H1 (cell line): ENCODE data around the gene IQUB. TPM values are rescaled to one million over a fixed set of nuclear protein-coding genes. Genes with fewer than 3 reads are reported as not detected.

ENCODE experiments used
- CTCF ChIA-PET: fragments of 300-600 bp; sonication (Branson Sonifier 250); formaldehyde crosslinking; loops from one replicate; lab custom pipeline; 2021; ENCODE audit not compliant: partially characterized antibody; lab: Charles Lee
- POLR2A ChIA-PET: fragments of 300-600 bp; sonication (Branson Sonifier 250); formaldehyde crosslinking; loops from one replicate; lab custom pipeline; 2021; ENCODE audit warnings: inconsistent platforms; ENCODE audit not compliant: partially characterized antibody; lab: Charles Lee
- DNase-seq, 2 experiments: peaks; one replicate each; pipeline versions ENCODE4 v3.0.0 to v3.0.0-alpha.2; 2010 to 2022; ENCODE audit warnings: low spot score in 2 of 2, low read depth in 1 of 2, mixed read lengths in 1 of 2
- FAIRE-seq: peaks from 2 replicates; lab custom pipeline; 2011; peaks lifted over from hg19 to GRCh38; lab: Jason Lieb, UNC
- H2AFZ ChIP-seq: 2 replicates; pipeline ENCODE4 v1.8.1; 2012; ENCODE audit warnings: low read length, inconsistent platforms
- H2AK5ac ChIP-seq: 2 replicates; pipeline ENCODE4 v1.6.1; 2013; ENCODE audit warnings: low read depth, low read length
- H2BK120ac ChIP-seq: replicated peaks from 2 replicates; pipeline ENCODE3; 2013; ENCODE audit warnings: low read depth, low read length, inconsistent platforms
- H2BK12ac ChIP-seq: 2 replicates; pipeline ENCODE4 v1.6.1; 2013; ENCODE audit warnings: low read depth, low read length
- H2BK15ac ChIP-seq: 2 replicates; pipeline ENCODE4 v1.6.1; 2013; ENCODE audit warnings: low read length
- H2BK20ac ChIP-seq: 2 replicates; pipeline ENCODE4 v1.6.1; 2013; ENCODE audit warnings: low read length
- H2BK5ac ChIP-seq: 2 replicates; pipeline ENCODE4 v1.6.1; 2013; ENCODE audit warnings: low read depth, low read length
- H3K14ac ChIP-seq: 2 replicates; pipeline ENCODE4 v1.6.1; 2013; ENCODE audit warnings: inconsistent platforms; ENCODE audit not compliant: insufficient read length
- H3K18ac ChIP-seq: 2 replicates; pipeline ENCODE4 v1.6.1; 2013; ENCODE audit warnings: low read length; ENCODE audit errors: extremely low read depth
- H3K23ac ChIP-seq: 2 replicates; pipeline ENCODE4 v1.6.1; 2013; ENCODE audit warnings: inconsistent platforms; ENCODE audit not compliant: insufficient read length
- H3K23me2 ChIP-seq: 2 replicates; pipeline ENCODE4 v1.6.1; 2013; ENCODE audit warnings: low read depth, low read length
- H3K27ac ChIP-seq: 2 replicates; pipeline ENCODE4 v1.6.1; 2011; ENCODE audit warnings: low read depth, low read length, inconsistent platforms
- H3K27me3 ChIP-seq, 4 experiments: replicated peaks in 1 of 4; 1 replicate in 1 of 4; 2 replicates in 3 of 4; pipeline versions ENCODE4 v1.6.1 to v1.8.1; 2011 to 2013; ENCODE audit warnings: low read length in 3 of 4, mild to moderate bottlenecking in 3 of 4, inconsistent platforms in 2 of 4, mixed read lengths in 2 of 4, moderate library complexity in 1 of 4; ENCODE audit not compliant: control insufficient read depth in 3 of 4, insufficient read depth in 3 of 4; ENCODE audit errors: extremely low read depth in 1 of 4
- H3K36me3 ChIP-seq, 4 experiments: 2 replicates each; pipeline versions ENCODE4 v1.6.1 to v1.8.1; 2011 to 2013; ENCODE audit warnings: mild to moderate bottlenecking in 4 of 4, low read length in 3 of 4, moderate library complexity in 2 of 4, control low read depth in 1 of 4, inconsistent platforms in 1 of 4; ENCODE audit not compliant: insufficient read depth in 4 of 4, control insufficient read depth in 2 of 4
- H3K4ac ChIP-seq: replicated peaks from 2 replicates; pipeline ENCODE3; 2013; ENCODE audit warnings: low read length, low read depth, mixed read lengths, inconsistent platforms; ENCODE audit not compliant: insufficient read length
- H3K4me1 ChIP-seq, 4 experiments: replicated peaks in 1 of 4; 1 replicate in 1 of 4; 2 replicates in 3 of 4; pipeline versions ENCODE4 v1.6.1 to v1.8.1; 2011 to 2013; ENCODE audit warnings: low read length in 3 of 4, inconsistent platforms in 2 of 4, mixed read lengths in 1 of 4; ENCODE audit not compliant: insufficient read depth in 4 of 4, control insufficient read depth in 3 of 4
- H3K4me2 ChIP-seq, 2 experiments: 2 replicates each; pipeline versions ENCODE4 v1.6.1 to v1.8.1; 2011 to 2013; ENCODE audit warnings: low read depth in 2 of 2, low read length in 2 of 2, control low read depth in 1 of 2, inconsistent platforms in 1 of 2, mild to moderate bottlenecking in 1 of 2; ENCODE audit not compliant: insufficient read depth in 1 of 2
- H3K4me3 ChIP-seq, 4 experiments: fragments of 200-600, 300-600 bp in 1 of 4; sonication (generic), shearing (Covaris generic), sonication (Bioruptor Twin) in 1 of 4; 2 replicates each; pipeline versions ENCODE4 v1.5.1 to v1.8.1; 2011 to 2016; ENCODE audit warnings: low read length in 4 of 4, low read depth in 3 of 4, control low read depth in 2 of 4, inconsistent platforms in 2 of 4, mild to moderate bottlenecking in 2 of 4, mixed read lengths in 1 of 4, moderate library complexity in 1 of 4; ENCODE audit not compliant: insufficient read depth in 2 of 4; ENCODE audit errors: extremely low read depth in 1 of 4
- H3K56ac ChIP-seq: replicated peaks from 2 replicates; pipeline ENCODE3; 2013; ENCODE audit warnings: low read depth, mild to moderate bottlenecking, mixed read lengths, low read length, inconsistent platforms; ENCODE audit not compliant: insufficient read length
- H3K79me1 ChIP-seq: 2 replicates; pipeline ENCODE4 v1.6.1; 2013; ENCODE audit warnings: low read depth, low read length, control low read depth
- H3K79me2 ChIP-seq, 2 experiments: 2 replicates each; pipeline versions ENCODE4 v1.6.1 to v1.8.1; 2012 to 2013; ENCODE audit warnings: low read length in 2 of 2, mild to moderate bottlenecking in 2 of 2, inconsistent platforms in 1 of 2; ENCODE audit not compliant: insufficient read depth in 2 of 2, control insufficient read depth in 1 of 2
- H3K9ac ChIP-seq, 4 experiments: replicated peaks in 1 of 4; 1 replicate in 1 of 4; 2 replicates in 3 of 4; pipeline versions ENCODE4 v1.6.1 to v1.8.1; 2011 to 2013; ENCODE audit warnings: low read depth in 3 of 4, low read length in 3 of 4, control low read depth in 2 of 4, mild to moderate bottlenecking in 2 of 4, moderate library complexity in 2 of 4, inconsistent platforms in 1 of 4; ENCODE audit errors: extremely low read depth in 1 of 4
- H3K9me3 ChIP-seq, 2 experiments: 2 replicates each; pipeline versions ENCODE4 v1.6.1 to v1.8.1; 2012 to 2013; ENCODE audit warnings: mild to moderate bottlenecking in 2 of 2, moderate library complexity in 2 of 2, control low read depth in 1 of 2, inconsistent platforms in 1 of 2, low read depth in 1 of 2, low read length in 1 of 2, mixed read lengths in 1 of 2; ENCODE audit not compliant: insufficient read depth in 2 of 2
- H4K20me1 ChIP-seq, 2 experiments: replicated peaks in 1 of 2; 2 replicates each; pipeline versions ENCODE3 to v1.8.1; 2011 to 2013; ENCODE audit warnings: inconsistent platforms in 2 of 2, low read length in 2 of 2, mild to moderate bottlenecking in 1 of 2; ENCODE audit not compliant: insufficient read depth in 2 of 2, control insufficient read depth in 1 of 2
- H4K5ac ChIP-seq: 2 replicates; pipeline ENCODE4 v1.6.1; 2013; ENCODE audit warnings: low read length, low read depth, mixed read lengths, inconsistent platforms; ENCODE audit not compliant: insufficient read length
- H4K8ac ChIP-seq: 2 replicates; pipeline ENCODE4 v1.8.0; 2013; ENCODE audit warnings: mild to moderate bottlenecking, moderate library complexity, low read length, inconsistent platforms; ENCODE audit not compliant: insufficient read depth; ENCODE audit errors: extremely low read depth
- H4K91ac ChIP-seq: replicated peaks from 2 replicates; pipeline ENCODE3; 2013; ENCODE audit warnings: low read length, mixed read lengths, inconsistent platforms; ENCODE audit not compliant: insufficient read length
- SUZ12 ChIP-seq: fragments of 200-600 bp; sonication (generic); IDR thresholded peaks from 2 replicates; pipeline ENCODE4 v1.6.1; 2012; ENCODE audit warnings: mild to moderate bottlenecking, inconsistent platforms, low read length, moderate library complexity, mixed read lengths
- YY1 ChIP-seq: IDR thresholded peaks from 2 replicates; pipeline ENCODE4 v1.6.1; 2011; ENCODE audit warnings: low read depth, mild to moderate bottlenecking, low read length
- WGBS, 2 experiments: shearing (Covaris generic) in 1 of 2; methylation state at CpG; one replicate each; pipeline versions ENCODE4 v1.1.6 to v1.1.7; 2013 to 2015; ENCODE audit warnings: low lambda C conversion rate in 2 of 2, mixed read lengths in 2 of 2, inconsistent platforms in 1 of 2, low coverage in 1 of 2, missing lambda C conversion rate in 1 of 2; ENCODE audit not compliant: insufficient replicate concordance in 2 of 2, insufficient coverage in 1 of 2, insufficient read length in 1 of 2; ENCODE audit errors: extremely low coverage in 1 of 2, missing lambda C conversion rate in 1 of 2; 5-methylcytosine and 5-hydroxymethylcytosine counted together
- polyA plus RNA-seq, 7 experiments: library from polyadenylated mRNA; depleted of rRNA in 3 of 7; stranded (reverse) in 5 of 7; unstranded in 2 of 7; fragments of >200 nt in 5 of 7; fragments of 200-250 nt in 2 of 7; gene quantifications; 1 replicate in 5 of 7; 2 replicates in 1 of 7; 4 replicates in 1 of 7; pipeline versions ENCODE4 v1.2.1 to v1.2.3, GENCODE V29; 2011 to 2013; ENCODE audit warnings: missing spikeins in 2 of 7, mixed read lengths in 2 of 7
- total RNA-seq: library from RNA; stranded (reverse); fragmentation: NEBNext Ultra II Directional; extraction: Animal tissue kit (Norgen Biotek cat#: 25700); gene quantifications from 2 replicates; pipeline ENCODE4 v1.2.1, GENCODE V29; 2021

IQUB gene
- total and polyA plus RNA-seq, 2 of the 8 experiments (the other 6 are each of a cell fraction or from before 2014, with no cell fraction given), result 0.12 to 0.82 TPM

DNA sequence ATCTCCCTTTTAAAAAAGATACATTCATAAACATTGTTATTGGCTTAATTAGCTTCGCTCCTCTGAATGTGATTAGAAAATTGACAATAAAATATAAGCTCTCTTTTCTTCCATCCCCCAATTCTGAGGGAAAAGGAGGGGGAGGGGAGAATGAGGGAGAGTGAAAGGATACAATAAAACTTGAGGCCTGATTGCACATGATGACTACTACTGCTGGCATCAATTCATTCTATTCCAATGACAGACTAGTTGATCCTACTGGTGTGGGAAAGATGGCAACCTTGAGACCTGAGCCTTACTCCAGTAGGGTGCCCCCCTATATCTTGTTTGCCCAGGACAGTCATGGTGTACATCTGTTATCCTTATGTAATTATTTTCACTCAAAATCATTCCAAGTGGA, 4.5 kb upstream of the IQUB start:
- no peak overlapping the region for H2AFZ ChIP-seq
- FAIRE-seq (no peak), DNase-seq (no peak)
- no peak overlapping the region for H3K27ac ChIP-seq
- no peaks in the 10 kb centered on the region for H3K79me1 ChIP-seq
- H2BK15ac ChIP-seq, result no peak overlapping the region
- H3K4ac ChIP-seq, result no peak overlapping the region
- H2AK5ac ChIP-seq, result no peak overlapping the region
- no peak overlapping the region for H3K4me3 ChIP-seq
- no peak overlapping the region for H4K8ac ChIP-seq
- no peak overlapping the region for H4K91ac ChIP-seq
- no peak overlapping the region for H4K5ac ChIP-seq
- H3K4me2 ChIP-seq, result no peak overlapping the region
- H3K36me3 ChIP-seq, result peaks cover 0 to 3% (median 0%) of the 10 kb centered on the region in 4 experiments; a peak in 2 of 8 replicates
- POLR2A ChIA-PET, result interaction anchor here (0.7 to 2.4 kb wide), 2 partner anchors 10 to 19 kb away, joined by 3 to 6 read pairs; partner anchors contain the start of gene NDUFA5
- no peak overlapping the region for H3K14ac ChIP-seq
- no peak overlapping the region for H2BK12ac ChIP-seq
- H3K56ac ChIP-seq, result no peak overlapping the region
- WGBS, 2 experiments, result 90% methylated on average over 1 of the region's 1 CpG; no CpG with 5 or more reads in 1 of the 2 experiments
- no peaks in the 10 kb centered on the region for H3K9me3 ChIP-seq
- H3K18ac ChIP-seq, result no peak overlapping the region
- H3K79me2 ChIP-seq, result no peaks in the 10 kb centered on the region
- no peak overlapping the region for H2BK5ac ChIP-seq
- H2BK120ac ChIP-seq, result no peak overlapping the region
- H3K23ac ChIP-seq, result no peak overlapping the region
- no peak overlapping the region for H2BK20ac ChIP-seq
- H3K4me1 ChIP-seq, result peaks cover 0 to 2% (median 1%) of the 10 kb centered on the region in 4 experiments; a peak in 2 of 7 replicates
- TF ChIP-seq YY1 (no peak), SUZ12 (no peak)
- no peak overlapping the region for H3K9ac ChIP-seq
- H3K23me2 ChIP-seq, result peaks cover 5% of the 10 kb centered on the region
- no peaks in the 10 kb centered on the region for H4K20me1 ChIP-seq
- CTCF ChIA-PET, result interaction anchor here (0.6 to 3.1 kb wide), 6 partner anchors 40 to 113 kb away, joined by 3 to 25 read pairs (median 4); no protein-coding TSS in a partner anchor
- H3K27me3 ChIP-seq, result no peaks in the 10 kb centered on the region; a peak in 1 of 7 replicates
